GM19324 (cell line): Measurements from ENCODE around the gene HECTD2.
"Not testable (repeated sequence)": the region's sequence is repeated elsewhere in the genome, so short reads cannot be mapped to it uniquely, and the experiment has no call there.

Experiments used
- ATAC-seq: cut with Tn5 transposase; IDR thresholded peaks from one replicate; pipeline ENCODE4 v1.9.1; 2021; ENCODE audit warnings: mild to moderate bottlenecking, moderate library complexity; ENCODE audit not compliant: unreplicated experiment, low FRiP score

Gene HECTD2

GRCh38 chr10:91534789-91535188 lies 124.6 kb downstream of the HECTD2 start:
- ATAC-seq, result not testable (repeated sequence)

GRCh38 chr10:91536111-91536510 lies 126.0 kb downstream of the HECTD2 start:
- ATAC-seq, result no peak

GRCh38 chr10:91536733-91537132 lies 126.6 kb downstream of the HECTD2 start:
- no peak for ATAC-seq

- no peak for ATAC-seq
These were observed 127.7 kb downstream of the HECTD2 start for GRCh38 chr10:91537614-91538383.

GRCh38 chr10:91539930-91540329 lies 129.8 kb downstream of the HECTD2 start:
- no peak for ATAC-seq

- ATAC-seq, result no peak
These were observed 130.6 kb downstream of the HECTD2 start for GRCh38 chr10:91540733-91541132.

- no peak for ATAC-seq
These were observed 131.3 kb downstream of the HECTD2 start for GRCh38 chr10:91541481-91541880.

- no peak for ATAC-seq
These were observed 135.2 kb downstream of the HECTD2 start for GRCh38 chr10:91545384-91545783.

GRCh38 chr10:91545838-91546237 lies 135.7 kb downstream of the HECTD2 start:
- no peak for ATAC-seq

GRCh38 chr10:91549262-91549661 lies 139.1 kb downstream of the HECTD2 start:
- ATAC-seq, result no peak

- no peak for ATAC-seq
These were observed 139.9 kb downstream of the HECTD2 start for GRCh38 chr10:91550021-91550420.

GRCh38 chr10:91551856-91552255 lies 141.7 kb downstream of the HECTD2 start:
- no peak for ATAC-seq

- ATAC-seq, result no peak
These were observed 142.3 kb downstream of the HECTD2 start for GRCh38 chr10:91552274-91553095.

GRCh38 chr10:91555455-91555854 lies 145.3 kb downstream of the HECTD2 start:
- ATAC-seq, result no peak

- no peak for ATAC-seq
These were observed 146.8 kb downstream of the HECTD2 start for GRCh38 chr10:91556691-91557566.

- no peak for ATAC-seq
These were observed 147.5 kb downstream of the HECTD2 start for GRCh38 chr10:91557651-91558111.

GRCh38 chr10:91558473-91558872 lies 148.3 kb downstream of the HECTD2 start:
- ATAC-seq, result no peak

GRCh38 chr10:91559169-91559568 lies 149.0 kb downstream of the HECTD2 start:
- ATAC-seq, result no peak

GRCh38 chr10:91559750-91560149 lies 149.6 kb downstream of the HECTD2 start:
- no peak for ATAC-seq

GRCh38 chr10:91560827-91561226 lies 150.7 kb downstream of the HECTD2 start:
- ATAC-seq, result not testable (repeated sequence)
